ENCODE data around the gene BARHL1. TPM values are rescaled to one million over a fixed set of nuclear protein-coding genes. Genes with fewer than 3 reads are reported as not detected.

The BARHL1 gene
- polyA plus RNA-seq, 1 of the 3 experiments (the other 2 are of a cell fraction), result not detected

- Histone ChIP-seq H3K4me1 (ENCODE audit: control insufficient read depth in 1 of 2, insufficient read depth in 2 of 2, low read depth in 1 of 2, low read length in 1 of 2) (no peaks in the 10 kb centered on the region; a peak in 1 of 4 replicates), H4K20me1 (ENCODE audit: insufficient read depth) (peaks cover 1% of the 10 kb centered on the region; the same call in 1 of the 2 replicates), H3K4me2 (no peak overlapping the region), H3K9ac (no peak overlapping the region), H3K36me3 (replicated peaks in 1 of 2; ENCODE audit: control insufficient read depth in 1 of 2, insufficient read depth in 2 of 2, low read length in 1 of 2) (no peaks in the 10 kb centered on the region), H3K9me3 (no peaks in the 10 kb centered on the region), H3K79me2 (ENCODE audit: insufficient read depth) (no peaks in the 10 kb centered on the region), H3K27ac (ENCODE audit: low read depth in 2 of 2, low read length in 1 of 2) (no peak overlapping the region), H3K9me2 (no peaks in the 10 kb centered on the region), H2AFZ (ENCODE audit: low read depth) (no peak overlapping the region), H3K27me3 (ENCODE audit: insufficient read depth) (peaks cover 40% of the 10 kb centered on the region), H3K4me3 (ENCODE audit: low read depth in 2 of 2, low read length in 1 of 2) (no peak overlapping the region), H3F3A (replicated peaks; ENCODE audit: insufficient read depth) (no peaks in the 10 kb centered on the region)
- CTCF ChIA-PET, result interaction anchor here (0.7 to 3.2 kb wide), 31 partner anchors 8 to 332 kb away, joined by 3 to 42 read pairs (median 5); no protein-coding TSS in a partner anchor
- WGBS (ENCODE audit: low lambda C conversion rate), result 31% methylated on average over 5 of the region's 5 CpGs
- POLR2A ChIA-PET, result no interaction called here
- TF ChIP-seq USF1 (IDR thresholded peaks at IDR 0.05; ENCODE audit: borderline replicate concordance, low read depth), result no peak
- TF ChIP-seq GATA2 (CRISPR knock-in tag; IDR thresholded peaks at IDR 0.05), result no peak
- TF ChIP-seq FOXJ3 (CRISPR knock-in tag; IDR thresholded peaks at IDR 0.05), result no peak
- TF ChIP-seq TEAD4 (IDR thresholded peaks at IDR 0.05; ENCODE audit: borderline replicate concordance, insufficient read depth), result no peak
- TF ChIP-seq, protein P1, sequence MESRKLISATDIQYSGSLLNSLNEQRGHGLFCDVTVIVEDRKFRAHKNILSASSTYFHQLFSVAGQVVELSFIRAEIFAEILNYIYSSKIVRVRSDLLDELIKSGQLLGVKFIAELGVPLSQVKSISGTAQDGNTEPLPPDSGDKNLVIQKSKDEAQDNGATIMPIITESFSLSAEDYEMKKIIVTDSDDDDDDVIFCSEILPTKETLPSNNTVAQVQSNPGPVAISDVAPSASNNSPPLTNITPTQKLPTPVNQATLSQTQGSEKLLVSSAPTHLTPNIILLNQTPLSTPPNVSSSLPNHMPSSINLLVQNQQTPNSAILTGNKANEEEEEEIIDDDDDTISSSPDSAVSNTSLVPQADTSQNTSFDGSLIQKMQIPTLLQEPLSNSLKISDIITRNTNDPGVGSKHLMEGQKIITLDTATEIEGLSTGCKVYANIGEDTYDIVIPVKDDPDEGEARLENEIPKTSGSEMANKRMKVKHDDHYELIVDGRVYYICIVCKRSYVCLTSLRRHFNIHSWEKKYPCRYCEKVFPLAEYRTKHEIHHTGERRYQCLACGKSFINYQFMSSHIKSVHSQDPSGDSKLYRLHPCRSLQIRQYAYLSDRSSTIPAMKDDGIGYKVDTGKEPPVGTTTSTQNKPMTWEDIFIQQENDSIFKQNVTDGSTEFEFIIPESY (IDR thresholded peaks at IDR 0.05; ENCODE audit: borderline replicate concordance, low read depth), result no peak
- TF ChIP-seq NRF1 (IDR thresholded peaks at IDR 0.05; ENCODE audit: low read depth, low read length), result no peak
- TF ChIP-seq EP300 (IDR thresholded peaks at IDR 0.05; ENCODE audit: borderline replicate concordance in 1 of 2, low read depth in 1 of 2, low read length in 1 of 2), result no peak
- TF ChIP-seq POLR2AphosphoS5 (IDR thresholded peaks at IDR 0.05; ENCODE audit: low read depth, low read length), result no peak
- no peak for TF ChIP-seq TAF1 (IDR thresholded peaks at IDR 0.05; ENCODE audit: borderline replicate concordance, low read depth, low read length)
- TF ChIP-seq, protein P2, sequence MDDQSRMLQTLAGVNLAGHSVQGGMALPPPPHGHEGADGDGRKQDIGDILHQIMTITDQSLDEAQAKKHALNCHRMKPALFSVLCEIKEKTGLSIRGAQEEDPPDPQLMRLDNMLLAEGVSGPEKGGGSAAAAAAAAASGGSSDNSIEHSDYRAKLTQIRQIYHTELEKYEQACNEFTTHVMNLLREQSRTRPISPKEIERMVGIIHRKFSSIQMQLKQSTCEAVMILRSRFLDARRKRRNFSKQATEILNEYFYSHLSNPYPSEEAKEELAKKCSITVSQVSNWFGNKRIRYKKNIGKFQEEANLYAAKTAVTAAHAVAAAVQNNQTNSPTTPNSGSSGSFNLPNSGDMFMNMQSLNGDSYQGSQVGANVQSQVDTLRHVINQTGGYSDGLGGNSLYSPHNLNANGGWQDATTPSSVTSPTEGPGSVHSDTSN (IDR thresholded peaks at IDR 0.05), result no peak
- no peak for TF ChIP-seq RFX5 (IDR thresholded peaks at IDR 0.05; ENCODE audit: low read length)
- TF ChIP-seq MEF2A (IDR thresholded peaks at IDR 0.05; ENCODE audit: borderline replicate concordance, low read depth), result no peak
- TF ChIP-seq RAD21 (IDR thresholded peaks at IDR 0.05; ENCODE audit: low read length), result no peak
- no peak for TF ChIP-seq YY1 (IDR thresholded peaks at IDR 0.05; ENCODE audit: low read depth)
- DNase-seq, result no peak
Measured at GRCh38 chr9:132575811-132576210, 6.6 kb upstream of the BARHL1 start.

DNA sequence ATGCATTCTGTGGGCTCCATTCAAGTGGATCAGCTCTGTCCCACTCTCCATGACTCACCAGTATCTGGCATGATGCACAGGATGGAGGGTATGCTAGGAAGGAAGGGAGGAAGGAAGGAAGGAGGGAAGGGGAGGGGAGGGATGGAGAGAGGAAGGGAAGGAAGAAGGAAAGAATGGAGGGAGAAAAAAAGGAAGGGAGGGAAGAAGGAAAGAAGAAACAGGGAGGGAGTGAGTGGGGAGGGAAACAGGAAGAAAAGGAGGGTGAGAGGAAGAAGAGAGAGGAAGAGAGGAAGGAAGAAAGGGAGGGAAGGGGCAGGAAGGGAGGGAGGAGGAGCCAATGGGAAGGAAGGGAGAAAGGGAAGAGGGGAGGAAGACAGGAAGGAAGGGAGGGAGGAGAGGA, 5.3 kb upstream of the BARHL1 start:
- TF ChIP-seq SIN3A (IDR thresholded peaks at IDR 0.05; ENCODE audit: borderline replicate concordance, low read depth, low read length) (no peak), FOSL2 (IDR thresholded peaks at IDR 0.05; ENCODE audit: borderline replicate concordance, low read depth) (no peak), USF1 (IDR thresholded peaks at IDR 0.05; ENCODE audit: borderline replicate concordance, low read depth) (no peak), CHD2 (IDR thresholded peaks at IDR 0.05; ENCODE audit: low read length, partially characterized antibody) (no peak), RAD21 (IDR thresholded peaks at IDR 0.05; ENCODE audit: low read length) (no peak), MAX (IDR thresholded peaks at IDR 0.05; ENCODE audit: low read depth) (no peak), NRF1 (IDR thresholded peaks at IDR 0.05; ENCODE audit: low read depth, low read length) (no peak), TCF12 (IDR thresholded peaks at IDR 0.05) (no peak), EP300 (IDR thresholded peaks at IDR 0.05; ENCODE audit: borderline replicate concordance in 1 of 2, low read depth in 1 of 2, low read length in 1 of 2) (no peak), NFIC (IDR thresholded peaks at IDR 0.05; ENCODE audit: borderline replicate concordance) (no peak), GABPA (IDR thresholded peaks at IDR 0.05; ENCODE audit: low read depth) (no peak)
- DNase-seq, result no peak
- no peaks in the 10 kb centered on the region for H3F3A ChIP-seq (replicated peaks; ENCODE audit: insufficient read depth)
- H2AFZ ChIP-seq (ENCODE audit: low read depth), result no peak overlapping the region
- CTCF ChIA-PET, result interaction anchor here (1.6 to 3.2 kb wide), 3 partner anchors 10 to 222 kb away, joined by 4 to 42 read pairs (median 20); no protein-coding TSS in a partner anchor
- no peak overlapping the region for H3K4me3 ChIP-seq (ENCODE audit: low read depth in 2 of 2, low read length in 1 of 2)
- no peaks in the 10 kb centered on the region for H3K9me2 ChIP-seq
- H3K9me3 ChIP-seq, result no peaks in the 10 kb centered on the region
- H4K20me1 ChIP-seq (ENCODE audit: insufficient read depth), result peaks cover 9% of the 10 kb centered on the region; the same call in 1 of the 2 replicates
- H3K4me1 ChIP-seq (ENCODE audit: control insufficient read depth in 1 of 2, insufficient read depth in 2 of 2, low read depth in 1 of 2, low read length in 1 of 2), result peaks cover 3 to 4% of the 10 kb centered on the region in 2 experiments; a peak in 1 of 4 replicates
- H3K9ac ChIP-seq, result no peak overlapping the region
- POLR2A ChIA-PET, result interaction anchor here (0.6 kb wide), 1 partner anchor 203 kb away, joined by 4 read pairs; no protein-coding TSS in a partner anchor
- no peak overlapping the region for H3K4me2 ChIP-seq
- H3K36me3 ChIP-seq (replicated peaks in 1 of 2; ENCODE audit: control insufficient read depth in 1 of 2, insufficient read depth in 2 of 2, low read length in 1 of 2), result no peaks in the 10 kb centered on the region
- no peak overlapping the region for H3K27ac ChIP-seq (ENCODE audit: low read depth in 2 of 2, low read length in 1 of 2)
- H3K79me2 ChIP-seq (ENCODE audit: insufficient read depth), result no peaks in the 10 kb centered on the region
- H3K27me3 ChIP-seq (ENCODE audit: insufficient read depth), result peaks cover 51% of the 10 kb centered on the region

Data from SK-N-SH (cell line).